ENCODE data around the gene FOXG1.

GRCh38 chr14:28765831-28766468 lies 637 bp upstream of the FOXG1 start:
- TF ChIP-seq POLR2A (IDR thresholded peaks at IDR 0.05), result no peak
- no peak for TF ChIP-seq CTCF (IDR thresholded peaks at IDR 0.05)
